ENCODE data around the gene GPATCH2L.

GPATCH2L gene

DNA sequence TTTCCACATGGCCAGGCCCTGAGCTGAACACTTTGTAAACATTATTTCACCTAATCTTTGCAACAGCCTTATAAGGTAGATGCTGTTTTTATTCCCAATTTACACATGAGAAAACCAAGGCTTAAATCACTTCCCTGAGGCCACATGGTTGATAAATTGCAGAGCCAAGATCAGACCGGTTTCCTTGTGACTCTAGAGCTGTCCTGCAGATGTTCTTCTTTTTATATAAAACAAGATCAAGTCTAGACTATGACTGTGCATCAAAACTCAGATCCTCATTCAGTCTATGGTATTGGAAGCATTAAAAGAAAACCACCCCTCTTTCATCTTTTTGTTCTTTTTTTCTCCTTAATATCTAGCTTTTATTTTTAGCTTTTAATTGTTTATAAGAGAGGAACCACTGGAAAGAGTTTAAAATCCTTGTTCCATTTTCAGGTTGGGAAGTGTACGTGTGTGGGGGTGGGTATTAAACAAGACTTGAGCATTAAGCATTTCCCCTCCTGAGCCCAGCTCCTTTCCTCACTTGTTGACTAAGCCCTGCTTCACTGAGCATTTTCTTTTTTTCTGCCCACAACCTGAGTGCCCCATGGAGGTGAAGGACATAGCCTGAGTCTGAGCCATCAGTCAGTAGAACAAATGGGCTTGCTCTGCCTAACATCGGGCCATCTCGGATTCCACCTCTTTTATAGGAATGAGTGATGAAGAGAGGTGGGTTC is 45.4 kb downstream of the GPATCH2L start:
- DNase-seq (ENCODE audit: low read depth): no peak

DNA sequence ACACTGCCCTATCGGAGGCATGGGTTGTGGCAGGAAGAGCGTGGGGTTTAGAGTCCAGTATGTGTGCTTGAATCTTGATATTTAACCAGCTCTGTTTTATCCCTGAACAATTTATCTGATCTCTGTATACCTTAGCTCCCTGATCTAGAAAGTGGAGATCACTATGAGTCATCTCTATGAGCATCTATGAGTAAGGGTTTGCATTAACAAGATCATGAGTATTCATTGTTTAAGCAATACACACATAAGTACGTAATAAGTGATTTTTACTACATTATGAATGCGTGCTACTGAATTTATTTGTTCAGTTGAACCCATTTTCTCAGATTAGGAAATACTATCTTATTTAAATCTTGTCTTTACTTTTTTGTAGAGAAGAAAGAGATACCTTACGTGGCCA is 49.4 kb downstream of the GPATCH2L start:
- no peak for DNase-seq (ENCODE audit: low read depth)

DNA sequence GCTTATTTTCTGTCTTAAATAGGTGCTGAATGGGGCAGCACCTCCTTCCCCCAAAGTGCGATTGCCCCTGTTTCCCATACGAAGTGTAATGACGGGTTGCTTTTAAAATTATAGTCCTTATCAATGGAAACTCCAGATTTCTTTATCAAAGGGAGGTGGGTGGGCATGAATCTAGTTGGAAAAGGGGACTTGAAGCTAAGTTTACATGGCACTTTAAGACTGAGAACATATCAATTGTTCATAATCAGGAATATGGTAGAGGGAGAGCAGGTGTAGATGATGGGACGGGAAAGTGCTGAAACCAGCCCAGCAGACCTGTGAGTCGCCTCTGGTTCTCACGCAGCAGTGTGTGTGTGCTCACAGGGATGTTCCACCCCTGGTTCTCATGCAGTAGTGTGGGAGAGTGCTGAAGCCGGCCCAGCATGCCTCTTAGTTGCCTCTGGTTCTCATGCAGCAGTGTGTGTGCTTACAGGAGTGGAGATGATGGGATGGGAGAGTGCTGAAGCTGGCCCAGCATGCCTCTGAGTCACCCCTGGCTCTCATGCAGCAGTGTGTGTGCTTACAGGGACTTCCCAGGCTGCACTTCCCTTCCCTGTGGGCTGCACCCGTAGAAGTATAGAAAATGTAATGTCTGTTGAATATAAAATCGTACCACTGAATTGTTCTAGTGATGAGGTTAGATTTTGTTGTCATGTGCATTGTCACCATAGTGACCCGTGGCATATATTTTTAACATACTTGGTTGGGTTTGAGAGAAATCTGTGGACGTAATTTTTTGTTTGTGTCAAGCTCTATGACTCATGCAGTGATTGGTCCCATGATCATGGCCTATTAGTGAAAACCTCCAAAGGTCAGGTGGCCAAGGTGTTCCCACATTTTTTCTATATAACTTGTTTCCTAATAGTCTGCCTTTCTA is 51.6 kb downstream of the GPATCH2L start:
- no peak for DNase-seq (ENCODE audit: low read depth)

DNA sequence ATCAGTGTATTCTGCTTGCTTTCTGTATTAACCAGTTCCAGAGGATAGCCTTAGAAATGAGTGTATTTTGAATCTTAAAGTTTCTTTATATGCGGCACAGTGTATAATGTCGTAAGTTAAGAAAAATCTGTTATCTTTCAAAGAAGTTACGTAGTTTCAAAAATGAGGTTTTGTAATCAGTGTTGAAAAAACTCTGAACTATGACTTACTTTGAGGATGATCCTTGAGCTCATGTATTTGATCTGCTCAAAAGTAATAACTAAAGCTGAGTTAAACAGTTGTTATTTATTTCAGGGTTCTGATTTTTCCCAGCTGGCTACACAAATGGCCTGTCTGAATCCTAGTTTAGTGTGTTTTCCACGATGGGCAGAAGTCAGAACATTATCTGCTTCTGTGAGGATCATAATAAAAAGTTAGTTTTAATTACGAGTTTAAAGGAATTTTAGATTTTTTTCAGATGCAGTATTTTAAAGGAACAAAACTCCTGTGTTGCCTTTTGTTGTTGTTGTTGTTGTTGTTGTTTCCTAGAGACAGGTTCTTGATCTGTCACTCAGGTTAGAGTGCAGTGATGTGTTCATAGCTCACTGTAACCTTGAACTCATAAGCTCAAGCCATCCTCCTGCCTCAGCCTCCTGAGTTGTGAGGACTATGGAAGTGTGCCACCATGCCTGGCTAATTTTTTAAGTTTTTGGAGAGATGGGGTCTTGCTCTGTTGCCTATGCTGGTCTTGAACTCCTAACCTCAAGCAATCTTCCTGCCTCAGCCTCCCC is 52.9 kb downstream of the GPATCH2L start:
- no peak for DNase-seq (ENCODE audit: low read depth)

DNA sequence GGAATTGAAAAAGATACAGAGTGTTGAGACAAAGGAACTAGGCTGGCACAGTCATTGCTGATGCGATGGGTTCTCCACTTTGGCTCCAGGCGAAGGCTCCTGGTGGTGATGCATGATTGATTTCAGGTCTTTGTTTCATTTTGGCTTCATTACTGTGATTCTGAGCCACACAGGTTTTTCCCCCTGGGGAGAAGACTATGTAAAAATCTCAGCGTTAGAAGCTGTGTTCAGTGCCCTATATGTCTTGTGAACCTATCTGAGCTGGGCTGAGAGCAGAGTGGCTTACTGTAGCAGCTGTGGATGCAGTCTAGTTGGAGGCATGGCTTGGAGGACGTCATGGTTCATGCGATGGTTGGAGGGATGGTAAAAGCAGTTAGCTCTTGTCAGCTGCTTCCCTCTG is 54.0 kb downstream of the GPATCH2L start:
- DNase-seq (ENCODE audit: low read depth): no peak

DNA sequence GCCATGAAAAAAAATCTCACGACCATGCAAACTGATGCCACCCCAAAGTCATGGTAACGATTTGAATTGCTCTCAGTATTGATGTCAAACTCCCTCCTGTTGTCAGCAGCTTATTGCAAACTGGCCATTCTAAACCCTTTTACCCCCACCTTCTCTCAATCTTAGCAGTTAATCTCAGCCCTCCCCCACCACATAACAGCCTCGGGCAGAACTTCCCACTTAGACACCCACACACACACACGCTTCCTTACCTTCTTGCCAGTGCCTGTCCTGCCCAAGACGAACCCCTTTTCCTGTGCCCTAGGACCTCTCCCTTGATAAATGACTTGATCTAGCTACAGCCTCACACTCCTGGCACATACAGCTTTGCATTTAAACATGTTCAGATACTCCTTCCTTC is 56.6 kb downstream of the GPATCH2L start:
- DNase-seq (ENCODE audit: low read depth): no peak

DNA sequence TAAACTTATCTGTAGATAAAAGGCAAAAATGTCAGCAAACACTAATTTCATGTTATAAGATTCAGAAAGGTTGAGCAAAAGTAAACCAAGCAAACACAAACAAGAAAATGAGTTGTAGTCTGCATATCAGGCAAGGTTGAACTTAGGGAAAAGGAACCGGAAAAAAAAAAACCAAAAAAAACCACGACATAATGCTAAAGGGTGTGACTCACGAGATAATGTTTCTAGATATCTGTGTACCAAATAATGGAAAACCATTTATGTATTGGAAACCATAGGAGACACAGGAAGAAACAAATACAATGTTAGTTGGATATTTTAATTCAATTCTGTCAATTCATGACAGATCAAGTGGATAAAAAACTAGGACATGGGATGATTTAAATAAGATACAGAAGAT is 60.5 kb downstream of the GPATCH2L start:
- DNase-seq (ENCODE audit: low read depth): no peak

DNA sequence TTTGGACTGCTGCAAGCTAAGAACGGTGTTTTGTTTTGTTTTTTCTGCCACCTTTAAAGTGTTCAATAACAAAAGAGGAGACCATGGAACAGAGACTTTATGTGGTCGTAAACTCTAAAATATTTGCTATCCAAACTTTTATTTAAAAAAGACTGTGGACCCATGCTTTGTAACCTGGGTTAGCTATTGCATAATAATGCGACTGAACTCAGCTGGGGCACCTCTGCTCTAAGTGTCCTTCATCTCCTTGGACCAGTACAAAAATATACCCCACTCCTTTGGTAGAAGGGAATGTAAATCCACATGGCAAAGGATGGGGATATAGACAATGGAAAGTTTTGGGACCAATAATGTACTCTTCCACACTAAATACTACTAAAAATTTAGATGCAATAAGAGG is 65.5 kb downstream of the GPATCH2L start:
- DNase-seq (ENCODE audit: low read depth): no peak

DNA sequence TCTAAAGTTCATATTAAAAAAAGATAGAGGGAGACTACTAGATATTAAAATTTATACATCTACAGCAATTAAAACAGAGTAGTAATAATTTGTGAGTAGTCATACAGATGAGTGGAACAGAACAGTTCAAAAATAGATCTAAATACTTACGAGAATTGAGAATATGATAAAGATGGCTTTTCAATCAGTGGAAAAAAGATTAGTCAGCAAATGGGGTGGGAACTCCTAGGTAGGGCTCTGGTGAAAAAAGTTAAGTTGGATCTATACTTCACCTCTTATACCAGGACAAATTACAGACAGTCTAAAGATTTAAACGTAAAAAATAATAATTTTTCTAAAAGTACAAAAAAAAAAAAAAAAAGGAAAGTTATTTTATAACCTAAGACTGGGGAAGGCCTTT is 66.9 kb downstream of the GPATCH2L start:
- DNase-seq (ENCODE audit: low read depth): no peak

DNA sequence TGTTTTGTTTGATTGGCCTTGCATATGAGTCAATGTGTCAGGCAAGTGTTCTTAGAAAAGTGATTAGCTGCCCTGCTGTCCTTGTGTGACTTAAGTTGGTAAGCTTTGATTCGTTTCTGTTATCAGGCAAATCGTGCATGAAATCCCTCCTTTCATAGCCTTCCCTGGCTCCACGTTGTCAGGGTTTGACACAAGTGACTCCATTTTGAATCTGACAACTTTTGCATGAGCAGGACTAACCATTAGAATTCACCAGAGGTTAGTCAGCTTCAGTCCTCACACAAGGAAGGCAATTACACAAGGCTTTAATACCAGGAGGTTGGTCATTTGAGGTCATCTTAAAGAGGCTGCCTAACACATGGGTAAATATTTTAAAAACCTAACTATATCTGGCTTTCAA is 68.2 kb downstream of the GPATCH2L start:
- DNase-seq (ENCODE audit: low read depth): no peak

DNA sequence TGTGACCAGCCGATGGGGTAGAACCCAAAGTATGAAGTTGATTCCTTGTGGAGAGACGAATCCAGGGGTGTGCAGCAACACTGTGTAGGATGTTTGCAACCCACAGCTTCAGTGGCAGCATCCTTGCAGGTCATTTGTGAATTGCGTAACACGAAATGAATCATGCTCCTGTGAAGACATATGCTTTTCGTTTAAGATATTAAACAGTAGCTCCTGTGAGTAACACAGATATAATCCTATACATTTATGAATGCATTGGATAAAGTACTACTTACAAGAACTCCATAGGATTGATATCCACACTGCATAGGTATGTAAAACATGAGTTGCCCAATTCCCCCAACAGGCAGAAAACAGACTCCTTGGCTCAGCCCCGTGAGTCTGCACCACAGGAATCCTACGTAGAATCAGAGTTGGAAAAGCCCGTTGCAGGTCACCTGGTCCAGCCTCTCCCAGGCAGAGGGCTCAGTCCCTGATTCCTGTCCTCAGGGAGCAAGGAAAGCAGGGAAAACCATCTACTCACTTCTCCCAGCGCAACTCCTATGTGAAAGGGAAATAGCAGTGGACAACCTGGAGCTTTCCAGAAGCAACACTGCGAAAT is 75.8 kb downstream of the GPATCH2L start:
- no peak for DNase-seq (ENCODE audit: low read depth)

DNA sequence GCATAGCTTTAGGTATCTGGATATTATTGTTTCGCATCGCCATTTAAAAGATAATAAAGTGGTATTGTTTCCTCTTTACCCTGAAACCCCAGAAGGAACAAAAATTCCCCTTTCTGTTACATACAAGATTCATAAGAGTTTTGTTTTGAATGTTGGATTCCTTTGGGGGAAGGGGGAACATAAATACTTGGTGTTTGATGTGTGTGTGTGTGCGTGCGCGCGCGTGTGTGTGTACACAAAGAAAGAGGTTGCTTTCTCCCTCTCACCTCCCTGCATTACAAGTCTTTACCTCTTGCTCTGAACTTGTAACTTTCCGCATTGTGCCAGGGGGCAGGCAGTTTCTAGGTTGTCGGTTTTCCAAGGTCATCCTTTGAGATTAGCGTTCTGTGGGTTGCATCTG is 76.4 kb downstream of the GPATCH2L start:
- no peak for DNase-seq (ENCODE audit: low read depth)

DNA sequence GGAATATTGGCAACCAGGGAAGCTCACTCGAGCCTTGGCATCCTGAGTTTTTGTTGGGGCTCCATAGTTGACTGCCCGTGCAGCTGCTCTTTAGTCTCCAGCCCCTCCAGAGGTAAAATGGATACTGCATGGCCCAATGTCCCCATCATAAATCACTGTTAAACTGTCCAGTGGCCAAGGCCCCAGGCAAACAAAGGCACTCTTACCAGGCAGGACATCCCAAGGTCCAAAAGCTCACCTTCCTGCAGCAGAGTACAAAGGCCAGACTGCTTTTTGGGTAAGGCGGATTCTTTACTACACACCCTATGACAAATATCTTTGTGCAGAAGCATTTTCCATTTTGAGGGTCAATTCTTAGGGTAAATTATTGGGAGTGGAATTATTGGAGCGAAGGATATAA is 81.1 kb downstream of the GPATCH2L start:
- DNase-seq (ENCODE audit: low read depth): no peak

DNA sequence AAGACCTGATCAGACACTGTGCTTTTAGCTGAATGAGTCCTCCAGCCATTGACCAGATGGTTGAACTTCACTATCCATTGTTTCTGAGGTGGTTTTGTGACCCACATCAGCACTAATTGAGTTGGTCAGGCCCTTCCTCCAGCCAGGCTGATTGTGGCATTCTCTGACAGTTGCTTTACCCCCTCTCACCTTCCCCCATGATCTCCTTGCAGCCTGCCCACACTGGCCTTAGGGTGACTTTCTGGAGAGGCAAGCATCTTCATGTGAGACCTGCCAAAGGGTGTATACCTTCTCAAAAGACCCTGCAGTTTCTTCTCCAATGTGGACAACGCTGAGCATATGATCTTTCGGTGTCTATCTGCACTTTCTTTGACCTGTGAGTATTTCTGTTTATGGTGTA is 83.9 kb downstream of the GPATCH2L start:
- DNase-seq (ENCODE audit: low read depth): no peak

DNA sequence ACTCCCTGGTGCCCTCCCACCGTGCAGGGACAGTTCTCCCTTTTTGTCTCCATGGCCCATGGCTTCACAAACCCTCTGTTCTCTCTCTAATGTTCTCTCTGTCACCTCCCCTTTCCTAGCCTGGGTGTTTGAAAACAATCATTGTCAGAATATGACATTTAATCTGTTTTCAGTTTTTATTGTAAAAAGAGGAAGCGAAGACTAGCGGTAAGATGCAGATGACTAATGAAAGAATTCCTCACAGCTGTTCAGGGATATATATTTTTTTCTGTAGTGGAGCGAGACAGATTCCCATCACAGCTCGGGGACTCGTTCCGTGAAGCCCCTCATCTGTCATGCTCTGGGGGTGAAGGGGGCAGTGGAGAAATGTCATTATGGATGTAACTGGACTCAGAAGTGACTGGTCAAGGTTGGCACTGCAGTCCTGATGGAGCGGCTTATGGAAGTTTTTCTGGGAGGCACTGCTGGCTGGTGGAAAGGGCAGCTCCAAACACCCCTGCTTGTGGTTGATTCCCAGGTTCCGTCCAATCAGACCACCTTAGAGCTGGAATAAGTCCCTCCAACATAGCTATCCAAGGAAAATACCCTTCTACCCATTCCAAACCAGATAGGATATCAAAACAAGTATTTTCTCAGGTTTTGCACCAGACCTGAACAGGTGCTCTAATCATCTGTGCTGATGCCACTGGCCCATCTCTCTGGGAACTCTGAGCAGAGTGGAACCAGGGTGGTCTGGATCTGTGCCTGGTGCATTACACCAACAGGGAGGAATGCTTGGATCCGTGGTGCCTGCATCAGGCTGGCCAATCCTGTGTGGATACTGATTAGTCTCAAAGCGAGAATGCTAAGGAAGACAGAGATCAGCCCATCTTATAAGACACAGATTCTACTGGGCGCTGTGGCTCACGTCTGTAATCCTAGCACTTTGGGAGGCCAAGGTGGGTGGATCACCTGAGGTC is 84.7 kb downstream of the GPATCH2L start:
- DNase-seq (ENCODE audit: low read depth): no peak

DNA sequence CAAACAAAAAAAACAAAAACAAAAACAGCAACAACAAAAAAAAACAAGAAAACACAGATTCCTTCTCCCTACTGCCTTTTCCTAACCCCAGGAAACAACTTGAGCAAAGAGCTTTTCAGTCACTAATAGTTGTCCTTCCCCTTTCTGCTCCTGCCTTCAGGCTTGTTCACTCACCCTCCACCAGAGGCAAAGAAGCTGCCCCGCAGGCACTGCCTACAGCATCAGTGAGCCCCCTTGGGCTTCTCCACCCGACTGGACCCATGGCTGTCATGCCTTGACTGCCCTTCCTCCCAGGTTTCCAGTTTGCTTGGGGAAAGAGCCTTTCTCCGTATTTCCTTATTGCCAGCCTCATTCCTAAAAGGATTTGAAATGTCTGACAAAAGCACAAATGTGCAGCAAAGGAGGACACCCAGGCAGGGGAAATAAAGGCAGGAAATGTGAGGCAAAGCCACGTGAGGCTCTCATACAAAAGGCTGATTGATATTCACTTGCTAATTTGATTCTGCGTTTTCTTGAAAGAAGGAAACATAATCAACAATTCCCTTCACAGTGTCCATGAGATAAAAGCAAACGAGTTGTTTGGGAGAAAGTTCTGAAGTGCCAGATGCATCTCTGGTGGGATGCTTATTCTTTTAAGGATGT is 85.7 kb downstream of the GPATCH2L start:
- no peak for DNase-seq (ENCODE audit: low read depth)

DNA sequence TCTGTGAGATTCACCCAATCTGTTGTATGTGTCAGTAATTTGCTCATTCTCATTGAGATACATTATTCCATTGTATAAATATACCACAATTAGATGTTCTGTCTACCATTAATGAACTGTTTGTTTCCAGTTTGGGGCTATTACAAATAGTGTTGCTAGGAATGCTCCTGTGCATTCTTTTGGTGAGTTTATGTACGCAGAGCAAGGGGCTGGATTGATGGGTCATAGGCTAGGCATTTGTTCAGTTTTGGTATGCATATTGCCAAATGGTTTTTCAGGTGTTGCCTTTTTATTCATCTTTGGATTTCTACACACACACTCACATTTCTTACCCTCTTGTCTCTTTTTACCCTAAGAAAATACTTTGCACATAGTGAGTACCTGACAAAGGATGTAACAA is 93.4 kb downstream of the GPATCH2L start:
- DNase-seq (ENCODE audit: low read depth): no peak

DNA sequence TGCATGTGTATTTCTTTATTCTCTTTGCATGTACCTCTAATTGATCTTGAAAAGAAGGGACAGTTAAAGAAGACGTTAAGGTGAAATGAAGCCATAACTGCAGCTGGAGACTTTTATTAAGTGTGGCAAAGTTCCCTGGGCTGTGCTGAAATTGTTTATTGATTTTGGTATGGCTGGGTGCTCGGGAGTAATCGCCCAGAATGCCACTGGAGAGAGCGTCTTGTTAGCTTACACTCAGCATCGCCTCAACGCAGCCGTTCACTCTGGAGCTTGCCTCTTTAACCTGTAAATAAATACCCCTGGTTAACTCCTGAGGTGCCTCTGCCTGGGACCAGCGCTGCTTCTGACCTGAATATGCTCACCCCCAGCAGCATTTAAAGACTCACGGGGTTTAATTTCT is 98.6 kb downstream of the GPATCH2L start:
- no peak for DNase-seq (ENCODE audit: low read depth)

DNA sequence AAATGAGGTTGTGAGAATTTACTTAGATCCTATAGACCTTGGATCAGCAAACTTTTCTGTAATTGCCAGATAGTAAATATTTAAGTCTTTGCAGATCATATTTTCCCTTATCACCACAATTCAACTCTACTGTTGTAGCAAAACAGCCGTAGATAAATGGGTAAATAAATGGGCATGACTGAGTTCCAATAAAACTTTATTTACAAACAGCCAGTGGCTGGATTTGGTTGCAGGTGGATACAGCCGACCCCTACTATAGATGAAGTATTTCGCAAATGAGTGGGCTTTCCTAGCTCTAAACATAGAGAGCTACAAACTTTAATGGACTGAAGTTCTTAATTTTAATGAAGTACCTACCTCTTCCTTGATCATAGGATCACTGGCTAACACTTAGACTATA is 100.7 kb downstream of the GPATCH2L start:
- DNase-seq (ENCODE audit: low read depth): no peak

DNA sequence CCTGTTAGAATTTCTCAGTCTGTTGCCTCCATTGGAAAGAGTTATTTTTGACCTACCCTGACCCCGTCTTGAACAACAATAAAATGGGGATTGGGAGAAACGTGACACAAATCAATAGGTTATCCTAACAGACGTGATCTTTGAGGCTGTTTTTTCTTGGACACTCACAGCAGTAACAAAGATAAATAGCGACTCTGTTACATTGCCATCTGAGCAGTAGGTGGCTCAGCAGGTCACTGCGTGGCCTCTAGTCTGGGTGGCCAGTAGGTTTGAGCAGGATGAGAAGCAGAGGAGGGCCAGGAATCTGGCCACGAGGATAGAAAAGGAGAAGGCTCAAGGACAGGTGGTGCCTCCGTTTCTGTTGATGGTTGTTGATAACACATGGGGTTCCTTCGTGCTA is 101.4 kb downstream of the GPATCH2L start:
- no peak for DNase-seq (ENCODE audit: low read depth)

DNA sequence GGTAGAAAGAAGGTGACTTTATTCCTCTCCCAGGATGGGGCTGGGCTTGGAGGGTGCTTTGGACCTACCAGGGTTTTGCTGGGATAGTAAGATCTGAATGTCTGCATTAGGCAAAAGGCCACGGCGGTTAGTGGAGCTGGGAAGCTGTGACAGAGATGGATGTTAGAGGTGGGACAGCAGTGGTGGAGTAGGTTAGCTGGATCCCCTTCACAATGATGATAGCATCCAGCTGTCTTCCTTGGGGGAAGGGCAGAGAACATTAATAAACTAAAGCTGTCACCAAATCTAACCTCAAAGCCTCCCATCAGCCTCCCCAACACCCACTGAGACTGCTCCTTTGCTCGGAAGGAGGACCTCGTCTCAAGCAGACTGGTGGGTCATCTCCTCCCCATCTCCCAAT is 104.8 kb downstream of the GPATCH2L start:
- no peak for DNase-seq (ENCODE audit: low read depth)

Measured in stimulated activated CD8-positive, alpha-beta memory T cell treated with anti-CD3 and anti-CD28 coated beads, Interleukin-15, amount 100 ng/mL, for 24 hours (primary cell).